ENCODE measurements around the gene KRTAP5-2. TPM values are rescaled to one million over a fixed set of nuclear protein-coding genes. Genes with fewer than 3 reads are reported as not detected.
"Not testable (repeated sequence)": the region's sequence is repeated elsewhere in the genome, so short reads cannot be mapped to it uniquely, and the experiment has no call there.

Gene KRTAP5-2
- not detected for total RNA-seq

GRCh38 chr11:1597994-1598380 lies at the start of gene KRTAP5-2:
TSS of gene KRTAP5-2 (minus strand) at chr11:1598294. CDS start at chr11:1598250, 44 bp downstream.
- 20 to 100% methylated on average over 1 to 2 of the region's 4 CpGs for WGBS, 2 donors
- intact Hi-C loops (cut with DNase I): no loop called here

GRCh38 chr11:1646540-1646939 lies 48.4 kb upstream of the KRTAP5-2 start:
- peaks cover 0 to 40% (median 0%) of the 10 kb centered on the region in 4 donors for H3K27me3 ChIP-seq
- H3K36me3 ChIP-seq; intact Hi-C loops (cut with DNase I); H3K4me3 ChIP-seq; H3K27ac ChIP-seq; DNase-seq; H3K9me3 ChIP-seq: not testable (repeated sequence)
- 81 to 85% methylated on average over 9 to 10 of the region's 10 CpGs for WGBS, 2 donors
- H3K4me1 ChIP-seq: peaks cover 0 to 15% (median 4%) of the 10 kb centered on the region in 3 donors

More at GRCh38 chr11:1597994-1598380, at the start of gene KRTAP5-2:
- no peak for TF ChIP-seq POLR2A (IDR thresholded peaks at IDR 0.05)
- no peak for TF ChIP-seq CTCF (IDR thresholded peaks at IDR 0.05)
- no peaks in the 10 kb centered on the region for H3K36me3 ChIP-seq
- H3K4me1 ChIP-seq: no peaks in the 10 kb centered on the region
- DNase-seq: no peak
- no peak within 1 kb of the TSS for H3K27ac ChIP-seq
- H3K4me3 ChIP-seq: no peak within 1 kb of the TSS
- H3K9me3 ChIP-seq: no peaks in the 10 kb centered on the region
- peaks cover 0 to 93% (median 0%) of the 10 kb centered on the region in 4 donors for H3K27me3 ChIP-seq

- intact Hi-C loops (cut with DNase I): no loop called here
- no peaks in the 10 kb centered on the region for H3K36me3 ChIP-seq
- no peak overlapping the region for H3K4me3 ChIP-seq
- DNase-seq: no peak
- no peaks in the 10 kb centered on the region for H3K9me3 ChIP-seq
- H3K4me1 ChIP-seq: peaks cover 0 to 5% (median 2%) of the 10 kb centered on the region in 3 donors
- H3K27me3 ChIP-seq: peaks cover 0 to 52% (median 0%) of the 10 kb centered on the region in 4 donors
- 81% methylated on average over 5 of the region's 12 CpGs; no CpG with 5 or more reads in 1 of the 2 donors for whole genome bisulfite sequencing, 2 donors
- no peak overlapping the region for H3K27ac ChIP-seq
- TF ChIP-seq POLR2A (IDR thresholded peaks at IDR 0.05) (no peak), CTCF (IDR thresholded peaks at IDR 0.05) (no peak)
Measured at GRCh38 chr11:1645357-1645821, 47.3 kb upstream of the KRTAP5-2 start.

- DNase-seq: no peak
- no peak for TF ChIP-seq POLR2A (IDR thresholded peaks at IDR 0.05)
- TF ChIP-seq CTCF (IDR thresholded peaks at IDR 0.05): no peak
- no peak overlapping the region for H3K4me3 ChIP-seq
- no peak overlapping the region for H3K27ac ChIP-seq
- H3K36me3 ChIP-seq: no peaks in the 10 kb centered on the region
- 60 to 73% methylated on average over 2 to 7 of the region's 20 CpGs for whole genome bisulfite sequencing, 2 donors
- intact Hi-C loops (cut with DNase I): no loop called here
- H3K27me3 ChIP-seq: peaks cover 0 to 58% (median 0%) of the 10 kb centered on the region in 4 donors
- H3K9me3 ChIP-seq: no peaks in the 10 kb centered on the region
- H3K4me1 ChIP-seq: peaks cover 0 to 4% (median 0%) of the 10 kb centered on the region in 3 donors
Measured at GRCh38 chr11:1644601-1645356, 46.7 kb upstream of the KRTAP5-2 start.

GRCh38 chr11:1643146-1643690 lies 45.1 kb upstream of the KRTAP5-2 start:
- no peak for DNase-seq
- intact Hi-C loops (cut with DNase I): no loop called here
- 90 to 91% methylated on average over 3 to 5 of the region's 20 CpGs for WGBS, 2 donors

More at GRCh38 chr11:1643146-1643690, 45.1 kb upstream of the KRTAP5-2 start:
- no peak overlapping the region for H3K4me3 ChIP-seq
- H3K27ac ChIP-seq: no peak overlapping the region
- peaks cover 0 to 72% (median 0%) of the 10 kb centered on the region in 4 donors for H3K27me3 ChIP-seq
- peaks cover 0 to 13% (median 0%) of the 10 kb centered on the region in 3 donors for H3K4me1 ChIP-seq
- no peaks in the 10 kb centered on the region for H3K9me3 ChIP-seq
- H3K36me3 ChIP-seq: no peaks in the 10 kb centered on the region
- TF ChIP-seq CTCF (IDR thresholded peaks at IDR 0.05): no peak
- TF ChIP-seq POLR2A (IDR thresholded peaks at IDR 0.05): no peak
